Medulla oblongata (tissue), 1 donor: ENCODE data around the gene P4HA2.

Experiments used
- DNase-seq: peaks from one replicate; pipeline ENCODE4 v3.0.0-alpha.2; 2015; ENCODE audit errors: extremely low spot score

Gene P4HA2

DNA sequence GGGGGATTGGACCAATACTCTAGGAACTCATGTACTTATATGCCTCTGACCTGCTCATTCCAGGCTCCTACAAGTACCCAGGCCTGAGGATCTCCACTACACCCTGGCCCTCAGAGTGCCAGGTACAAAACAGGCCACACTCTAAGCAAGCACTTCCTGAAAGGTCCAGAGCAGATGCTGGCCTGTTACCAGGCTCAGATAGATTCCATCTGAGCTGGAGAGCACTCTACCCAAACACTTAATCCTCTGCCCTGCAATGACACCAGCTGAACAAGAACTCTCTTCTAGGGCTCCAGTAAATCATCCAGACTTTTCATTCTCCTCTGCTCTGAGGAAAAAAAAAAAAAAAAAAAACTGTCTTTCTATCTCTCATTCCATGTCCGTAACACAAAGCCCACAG is 2.9 kb downstream of the P4HA2 start:
- no peak for DNase-seq

DNA sequence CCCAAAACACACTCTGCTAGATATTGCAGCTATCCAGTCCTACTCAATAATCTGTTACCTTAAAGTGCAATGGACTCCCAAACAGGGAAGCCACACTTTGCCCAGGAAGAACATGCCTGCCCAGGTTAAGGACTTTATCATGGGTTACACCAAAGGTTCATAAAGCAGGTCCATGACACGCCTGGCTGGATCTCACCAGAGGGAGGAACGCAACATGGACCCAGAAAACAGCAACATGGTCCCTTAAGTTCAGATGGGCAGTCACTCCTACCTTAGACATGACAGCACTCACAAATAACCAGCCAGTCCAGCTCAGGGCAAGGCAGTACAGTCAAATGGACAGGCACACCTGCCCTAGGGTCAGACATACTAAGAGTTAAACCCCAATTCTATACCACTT is 3.8 kb downstream of the P4HA2 start:
- no peak for DNase-seq

DNA sequence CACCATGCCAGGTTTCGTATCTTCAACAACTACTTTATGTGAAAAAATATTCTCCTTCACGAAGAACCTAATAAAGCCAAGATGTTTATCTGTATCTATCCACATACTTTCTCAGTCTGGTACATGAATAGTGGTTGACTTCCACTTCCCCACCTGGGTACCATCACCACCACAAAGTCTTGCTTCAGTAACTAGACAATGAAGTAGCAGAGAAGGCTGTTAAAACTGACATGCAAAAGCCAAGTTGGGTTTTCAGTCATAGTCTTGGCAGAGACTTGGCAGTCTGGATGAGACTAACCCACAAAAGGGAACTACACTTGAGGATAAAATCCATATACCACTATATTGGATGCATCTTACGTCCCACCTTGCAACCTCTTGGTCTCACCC is 5.0 kb downstream of the P4HA2 start:
- DNase-seq, result no peak

DNA sequence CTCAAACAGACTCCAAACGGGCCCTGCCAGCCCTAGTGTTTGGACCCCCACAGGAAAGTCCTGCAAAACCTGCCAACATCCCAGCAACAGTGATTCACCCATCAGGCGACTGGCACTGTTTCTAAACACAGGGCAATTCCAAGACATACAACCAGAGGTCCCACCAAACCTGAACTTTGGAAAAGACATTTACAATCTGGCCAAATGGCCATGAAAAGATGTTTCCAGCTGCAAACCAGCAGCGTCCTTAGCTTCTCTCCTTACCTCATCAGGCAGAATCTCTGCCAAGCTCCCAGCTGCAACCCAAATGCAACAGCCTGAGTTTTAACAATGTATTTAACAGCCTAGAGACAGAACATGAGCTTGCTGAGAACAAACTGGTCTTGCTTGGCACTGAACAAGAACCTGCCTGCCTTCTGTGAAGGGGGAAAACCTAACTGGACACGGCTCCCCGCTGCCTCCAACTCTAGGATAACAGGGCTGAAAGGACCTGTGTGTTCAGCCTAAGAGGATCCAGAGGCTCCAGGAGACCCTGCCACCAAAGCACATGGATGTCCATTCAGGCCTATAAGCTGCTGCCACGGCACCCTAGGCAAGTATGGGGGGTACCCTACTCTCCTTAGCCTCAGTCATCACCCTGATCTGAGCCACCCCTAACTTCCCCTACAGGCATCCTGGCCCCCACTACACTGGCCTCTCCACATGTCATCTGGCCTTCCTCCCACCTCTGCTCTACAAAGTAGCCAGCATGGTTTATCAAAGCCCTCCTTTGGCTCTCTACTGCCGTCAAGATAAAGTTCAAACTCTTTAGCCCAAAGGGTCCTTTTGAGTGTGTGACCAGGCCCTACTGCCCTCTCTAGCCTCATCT is 5.6 kb downstream of the P4HA2 start:
- peak; percentile 57 for DNase-seq

DNA sequence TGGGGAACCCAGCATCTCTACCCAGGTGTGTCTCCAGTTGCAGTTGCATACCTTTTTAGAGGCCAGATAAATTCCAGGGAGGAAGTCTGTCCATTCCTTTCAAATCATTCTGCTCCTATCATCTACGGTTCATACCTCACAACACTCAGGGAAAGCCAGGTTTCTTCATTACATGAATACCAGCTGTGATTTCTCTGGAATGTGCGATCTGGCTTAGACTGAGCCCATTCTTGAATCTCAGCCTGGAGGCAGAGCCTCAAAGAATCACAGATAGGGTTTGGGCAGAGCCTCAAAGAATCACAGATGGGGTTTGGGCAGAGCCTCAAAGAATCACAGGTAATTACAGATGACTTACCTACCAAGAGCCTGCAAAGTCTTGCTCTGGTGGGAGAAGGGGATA is 7.2 kb downstream of the P4HA2 start:
- DNase-seq, result no peak

DNA sequence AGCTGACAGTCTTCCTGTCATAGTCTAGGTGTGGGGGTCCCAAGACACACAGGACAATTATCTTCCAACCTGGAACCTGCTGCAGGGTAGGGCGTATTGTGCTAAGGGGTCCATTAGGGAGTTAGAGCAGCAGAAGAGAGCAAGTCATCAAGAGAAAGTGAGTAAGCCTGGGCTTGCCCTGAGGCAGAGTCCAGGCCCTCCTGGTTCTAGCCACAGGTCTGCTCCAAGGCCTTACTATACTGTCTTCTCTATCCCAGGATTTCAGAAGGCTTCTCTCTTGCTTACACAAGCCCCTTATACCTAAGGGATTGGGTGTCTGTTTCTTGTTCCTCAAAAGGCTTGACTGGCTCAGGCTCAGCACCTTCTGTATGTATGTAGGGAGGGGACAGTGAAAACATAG is 7.7 kb downstream of the P4HA2 start:
- no peak for DNase-seq

DNA sequence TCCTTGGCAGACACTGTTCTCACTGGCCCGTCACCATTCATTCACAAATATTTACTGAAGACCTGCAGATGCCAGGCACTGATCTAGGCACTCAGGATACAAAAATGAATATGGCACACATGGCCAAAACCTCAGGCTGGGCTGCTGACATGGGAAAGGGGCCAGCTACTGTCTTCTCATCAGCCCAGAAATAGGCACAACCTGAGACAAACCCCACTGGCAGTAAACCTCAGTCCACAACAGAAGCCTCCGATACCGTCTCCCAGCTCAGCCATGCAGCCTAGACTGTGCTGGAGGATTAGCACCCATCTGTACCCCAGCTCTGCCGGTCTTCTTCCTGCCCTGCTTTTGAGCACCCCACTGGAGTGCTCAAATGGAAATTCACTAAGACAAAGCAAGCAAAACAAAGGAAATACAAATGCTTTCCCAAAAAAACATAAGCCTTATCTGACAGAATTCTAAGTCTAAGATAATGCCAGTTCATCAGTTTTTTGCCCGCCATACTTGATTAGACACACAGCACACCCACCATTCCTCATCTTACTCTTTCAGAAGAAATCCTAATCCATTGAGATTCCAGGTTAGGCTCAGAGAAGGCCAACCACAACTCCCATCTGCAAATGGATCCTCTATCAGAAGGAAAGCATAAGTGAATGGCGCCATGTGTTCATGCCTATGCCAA is 8.2 kb downstream of the P4HA2 start:
- DNase-seq, result no peak

DNA sequence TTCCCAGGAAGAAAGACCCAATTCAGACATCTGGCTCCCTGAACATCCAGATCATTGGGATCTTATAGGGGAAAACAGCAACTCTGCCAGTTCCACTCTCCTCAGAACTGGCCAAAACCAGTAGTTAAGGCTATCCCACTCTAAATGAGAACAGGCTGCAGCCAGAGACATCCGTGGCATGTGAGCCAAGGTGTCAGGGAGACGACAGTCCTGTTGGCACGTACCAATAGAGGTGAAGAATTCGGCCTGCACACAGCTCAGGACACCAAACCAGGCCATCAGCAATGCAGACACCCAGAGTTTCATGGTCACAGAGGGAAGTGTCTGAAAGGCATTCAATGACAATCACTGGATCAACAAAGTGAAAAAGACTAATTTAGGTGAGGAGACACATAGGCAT is 9.3 kb downstream of the P4HA2 start:
- DNase-seq, result no peak

DNA sequence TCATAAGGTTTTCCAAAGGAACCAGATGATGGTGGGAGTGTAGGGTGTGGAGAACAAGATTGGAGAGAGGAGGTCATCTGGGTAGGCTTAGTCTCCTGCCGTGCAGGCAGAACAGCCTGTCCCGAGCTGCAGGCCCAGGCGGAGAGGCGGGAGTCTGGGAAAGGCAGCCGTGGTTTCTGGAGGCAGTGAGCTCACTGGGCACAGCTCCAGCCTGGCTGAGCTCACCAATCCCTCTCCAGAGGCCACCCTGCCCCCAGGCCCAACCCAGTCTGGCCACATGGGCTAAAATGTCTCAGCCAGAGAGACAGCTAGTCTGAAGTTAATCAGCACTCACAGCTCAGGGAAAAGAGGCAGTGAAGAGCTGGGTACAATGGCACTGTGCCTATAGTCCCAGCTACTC is 12.3 kb downstream of the P4HA2 start:
- peak; percentile 87 for DNase-seq

DNA sequence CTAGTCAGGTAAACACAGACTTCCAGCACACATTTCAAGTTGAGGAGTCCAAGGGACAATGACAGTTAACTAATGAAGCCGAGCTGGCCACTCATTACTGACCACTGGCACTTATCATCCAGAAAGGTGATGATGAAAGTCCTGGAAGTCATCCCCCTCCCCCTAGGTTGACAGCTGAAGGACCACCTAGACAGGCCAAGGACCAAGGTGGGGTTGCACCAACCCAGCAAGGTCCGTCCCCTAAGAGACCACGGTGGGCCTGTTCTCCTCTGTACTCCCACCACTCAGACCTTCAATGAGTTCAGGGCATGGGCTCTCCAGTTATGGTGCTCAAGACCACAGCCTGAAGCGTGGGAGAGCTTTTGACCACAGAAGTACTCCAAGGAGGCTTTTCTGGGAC is 13.2 kb downstream of the P4HA2 start:
- DNase-seq, result no peak

DNA sequence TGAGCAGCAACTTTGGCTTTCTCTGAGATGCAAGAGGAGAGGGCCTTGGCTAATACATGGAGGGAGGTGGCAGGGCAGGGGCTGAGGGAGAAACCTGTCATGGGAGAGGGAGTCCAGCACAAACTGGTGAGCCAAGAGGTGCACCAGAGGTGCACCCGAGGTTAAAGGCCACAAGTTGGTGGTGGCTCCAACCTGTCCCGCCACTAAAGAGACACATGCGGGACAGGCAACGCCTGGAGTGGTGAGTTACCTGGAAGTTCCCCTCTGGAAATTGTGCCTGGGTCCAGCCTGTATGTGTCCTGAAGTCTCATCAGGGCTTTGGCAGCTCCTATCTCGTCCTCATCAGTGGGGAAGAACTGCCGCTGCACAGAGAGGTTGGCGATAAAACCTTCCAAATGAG is 14.0 kb downstream of the P4HA2 start:
- no peak for DNase-seq

DNA sequence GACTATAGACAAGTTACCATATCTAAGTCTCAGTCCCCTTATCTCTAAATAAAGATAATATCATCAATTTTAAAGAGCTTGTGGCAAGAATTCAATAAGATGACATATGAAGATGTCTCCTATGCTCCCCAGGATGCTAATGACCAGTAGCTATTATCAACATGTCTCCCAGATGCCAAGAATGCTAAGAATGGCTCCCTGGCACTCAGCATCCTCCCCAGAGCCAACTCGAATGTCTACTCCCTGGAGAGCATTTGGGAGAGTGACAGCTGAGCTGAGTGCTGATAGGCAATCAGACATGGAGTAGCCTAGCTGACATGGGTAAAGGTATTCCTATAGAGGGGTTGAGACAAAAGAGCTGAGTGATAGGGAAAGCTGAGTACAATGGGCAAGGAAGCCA is 15.9 kb downstream of the P4HA2 start:
- no peak for DNase-seq

DNA sequence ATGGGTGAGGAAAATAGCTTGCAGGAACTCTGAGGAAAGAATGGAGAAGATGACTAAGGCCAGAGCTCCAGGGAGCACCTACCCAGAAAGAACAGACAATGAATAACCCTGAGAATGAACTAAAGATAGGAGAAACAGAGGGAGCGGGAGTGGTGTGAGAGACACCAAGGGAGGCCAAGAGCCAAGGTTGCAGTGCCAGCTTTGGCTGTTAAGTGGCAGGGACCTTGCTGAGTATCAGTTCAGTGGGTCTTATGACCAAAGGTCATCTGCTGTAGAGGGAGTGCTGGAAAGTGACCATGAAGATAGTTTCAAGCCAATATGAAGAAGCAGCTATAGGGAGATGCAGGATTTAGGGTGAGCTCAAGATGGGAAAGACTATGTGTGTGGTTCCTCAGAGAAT is 16.7 kb downstream of the P4HA2 start:
- no peak for DNase-seq

DNA sequence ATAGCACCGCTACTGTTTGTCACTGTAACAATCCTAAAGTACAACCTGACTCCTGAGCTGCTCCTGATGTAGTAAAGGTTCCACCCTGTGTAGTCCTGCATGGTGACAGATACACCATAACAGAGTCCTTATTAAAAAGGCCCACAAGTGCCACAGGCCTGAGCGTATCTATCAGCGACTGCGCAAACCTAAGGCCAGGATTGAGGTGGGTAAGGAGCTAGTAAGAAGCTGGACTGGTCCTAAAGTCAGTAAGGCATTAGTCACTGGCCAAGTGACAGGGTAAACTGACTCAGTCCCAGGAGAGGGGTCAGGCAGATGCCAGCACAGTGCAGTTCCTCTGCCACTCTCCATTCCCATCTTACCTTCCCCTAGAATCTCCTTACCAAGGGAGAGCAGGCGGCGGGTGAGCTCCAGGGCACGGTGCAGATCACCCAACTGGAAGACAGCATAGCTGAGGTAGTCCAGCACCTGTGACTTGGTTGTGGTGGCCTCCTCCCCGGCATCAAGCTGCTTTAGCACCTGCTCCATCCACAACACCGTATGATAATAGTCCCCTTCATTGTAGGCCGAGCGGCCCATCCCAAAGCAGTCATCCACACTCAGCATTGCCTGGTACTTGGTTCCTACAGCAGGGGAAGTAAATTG is 17.6 kb downstream of the P4HA2 start:
- no peak for DNase-seq

DNA sequence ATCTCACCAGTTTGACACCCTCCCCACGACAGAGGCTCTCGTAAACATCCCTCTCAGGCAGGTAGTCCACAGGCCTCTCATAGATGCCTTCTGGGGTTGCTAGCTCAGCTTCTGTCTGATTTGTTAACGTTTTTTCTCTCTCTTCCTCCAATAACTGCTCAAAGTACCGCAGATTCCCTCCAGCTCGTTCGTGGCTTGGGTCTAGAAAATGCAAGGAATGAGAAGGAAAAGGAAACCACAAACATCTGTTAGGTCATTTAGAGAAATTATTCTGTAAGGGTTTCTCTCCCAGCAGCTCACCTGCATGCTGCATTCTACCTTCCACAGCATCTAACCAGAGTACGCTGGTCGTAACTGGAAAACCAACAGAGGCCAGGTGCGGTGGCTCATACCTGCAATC is 18.5 kb downstream of the P4HA2 start:
- DNase-seq, result no peak

DNA sequence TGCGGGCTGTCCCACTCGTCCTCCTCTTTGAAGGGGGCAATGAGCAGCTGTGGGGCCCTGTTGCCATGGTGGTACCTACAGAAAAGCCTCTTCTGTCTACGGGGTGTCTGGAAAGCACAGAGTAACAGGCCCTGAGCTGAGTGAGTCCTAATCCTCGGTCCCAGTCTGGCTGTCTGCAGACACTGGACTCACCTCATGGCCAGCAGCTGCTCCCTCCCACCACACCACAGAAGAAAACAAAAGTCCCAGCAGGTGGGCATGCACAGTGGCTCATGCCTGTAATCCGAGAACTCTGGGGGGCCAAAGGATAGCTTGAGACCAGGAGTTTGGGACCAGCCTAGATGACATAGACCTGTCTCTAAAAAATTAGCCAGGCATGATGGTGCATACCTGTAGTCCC is 19.9 kb downstream of the P4HA2 start:
- DNase-seq, result no peak

DNA sequence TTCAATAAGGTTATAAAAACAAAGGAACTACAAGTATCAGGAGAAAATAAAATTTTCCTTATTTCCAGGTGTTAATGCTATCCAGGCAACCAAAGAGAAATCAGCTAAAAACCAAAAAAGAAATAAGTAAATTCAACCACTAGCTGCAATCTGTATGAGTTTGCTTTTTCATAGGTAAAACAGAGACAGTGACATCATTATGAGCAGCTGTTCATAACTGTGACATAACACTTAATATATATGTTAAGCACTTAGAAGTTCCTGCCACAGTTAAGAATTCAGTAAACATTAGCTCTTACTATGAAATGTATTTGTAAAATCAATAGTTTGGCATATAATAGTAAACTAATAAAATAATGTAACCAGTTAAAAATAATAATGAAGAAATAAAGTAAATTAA is 20.9 kb downstream of the P4HA2 start:
- DNase-seq, result no peak

DNA sequence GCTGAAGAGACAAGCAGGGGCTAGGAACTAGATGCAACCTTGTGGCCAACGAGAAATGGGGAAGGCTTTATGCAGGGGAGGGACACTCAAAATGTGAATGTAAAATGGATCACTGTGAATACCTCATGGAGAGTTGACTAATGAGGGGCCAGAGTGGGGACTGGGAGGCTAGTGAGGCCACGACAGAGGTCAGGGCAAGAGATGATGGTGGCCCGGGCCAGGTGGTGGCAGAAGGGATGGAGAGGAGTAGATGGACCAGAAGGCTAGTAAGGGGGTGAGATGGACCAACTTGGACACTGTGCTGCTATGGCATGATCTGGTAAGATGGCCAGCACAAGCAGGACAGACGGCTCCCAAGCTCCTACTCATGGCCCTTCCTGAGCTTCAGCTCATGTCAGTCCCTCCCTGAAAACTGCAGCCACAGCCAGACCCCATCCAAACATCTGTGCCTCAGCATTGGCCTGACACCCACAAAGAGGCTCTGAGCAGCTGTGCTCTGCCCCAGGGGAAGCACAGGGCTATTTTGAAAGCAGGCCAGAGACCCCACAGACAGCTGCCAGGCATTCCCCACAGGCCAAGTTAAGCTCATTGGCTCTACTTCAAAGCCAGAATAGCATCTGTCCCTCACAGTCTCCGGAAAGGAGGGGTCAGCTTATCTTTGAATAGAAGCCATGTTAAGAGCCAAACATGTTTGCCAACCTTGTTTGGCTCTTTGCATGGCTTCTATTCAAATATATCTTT is 22.1 kb downstream of the P4HA2 start:
- DNase-seq, result no peak

DNA sequence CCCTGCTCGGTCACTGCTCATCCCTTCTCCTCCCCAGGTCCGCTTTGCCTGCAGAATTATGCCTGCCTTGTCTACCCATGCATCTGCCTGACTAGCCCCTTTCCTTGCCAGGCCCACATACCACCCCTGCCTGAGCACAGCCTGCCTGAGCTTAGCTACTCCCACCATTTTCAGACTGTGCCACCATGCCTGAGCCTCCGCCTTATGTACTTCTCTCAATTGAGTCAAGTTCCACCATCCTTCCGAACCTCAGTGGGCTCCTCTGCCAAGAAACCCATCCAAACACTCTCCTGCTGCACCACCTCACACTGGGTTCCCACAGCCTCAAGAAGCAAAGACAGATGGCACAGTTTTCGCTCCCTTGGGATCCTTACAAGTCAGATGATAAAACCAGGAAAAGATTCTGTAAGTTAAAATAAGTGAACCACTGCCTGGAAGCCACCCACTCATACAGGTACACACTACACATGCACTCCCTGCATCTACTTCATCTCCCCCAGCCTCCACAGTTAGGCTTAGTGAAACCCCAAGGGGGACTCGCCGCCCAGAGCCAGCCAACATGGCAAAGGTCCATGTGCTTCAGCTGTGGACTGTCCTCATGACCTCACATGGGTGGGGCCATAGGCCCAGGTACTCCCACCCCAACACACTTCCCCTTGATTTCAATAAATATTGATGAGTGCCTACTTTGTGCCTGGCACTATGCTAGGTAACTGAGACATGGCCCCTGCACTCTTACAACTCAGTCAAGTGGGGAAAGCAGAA is 23.1 kb downstream of the P4HA2 start:
- DNase-seq, result no peak

DNA sequence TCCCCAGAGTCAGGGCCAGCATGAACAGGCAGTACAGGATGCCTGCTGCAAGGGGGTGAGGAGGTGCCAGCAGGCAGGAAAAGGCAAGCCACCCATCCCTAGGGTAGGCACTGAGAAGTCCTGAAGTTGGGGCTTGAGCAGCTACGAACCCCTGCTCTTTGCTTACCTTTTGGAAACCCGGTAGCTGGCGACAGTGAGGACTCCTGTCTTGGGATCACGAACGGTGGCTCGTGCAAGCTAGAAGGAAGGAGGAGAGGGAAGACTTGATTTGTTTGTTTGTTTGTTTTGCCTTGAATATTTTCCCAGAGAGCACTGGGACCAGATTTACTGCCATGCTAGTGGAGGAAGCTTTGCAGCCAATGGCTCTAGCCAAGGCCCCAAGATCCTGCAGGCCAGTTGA is 23.7 kb downstream of the P4HA2 start:
- no peak for DNase-seq

DNA sequence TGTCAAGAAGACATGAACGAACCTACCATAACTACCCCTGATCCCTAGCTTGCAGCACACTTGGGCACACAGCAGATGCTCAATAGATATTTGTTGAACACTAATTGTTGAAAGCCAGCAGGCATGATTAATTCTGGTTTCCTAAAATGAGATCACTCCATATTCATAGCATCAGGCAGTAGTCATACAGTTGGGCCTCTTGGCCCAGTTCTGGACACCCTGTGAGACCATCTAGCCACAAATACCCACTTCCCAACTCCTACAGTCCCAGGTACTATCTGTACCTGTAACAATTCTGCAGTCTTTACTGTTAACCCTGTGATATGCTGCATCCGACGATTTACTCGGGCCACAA is 24.2 kb downstream of the P4HA2 start:
- DNase-seq, result no peak
